Neutrophil (primary cell): Measurements from ENCODE around the gene TMEM79.

ENCODE experiments used
- H3K27ac ChIP-seq: fragments of 200-600 bp; sonication (generic); 2 replicates; pipeline ENCODE4 v1.5.1; 2016; ENCODE audit warnings: mild to moderate bottlenecking, moderate library complexity
- H3K27me3 ChIP-seq: fragments of 200-600 bp; sonication (generic); 2 replicates; pipeline ENCODE4 v1.6.0; 2016; ENCODE audit warnings: mild to moderate bottlenecking
- H3K36me3 ChIP-seq: fragments of 200-600 bp; sonication (generic); 2 replicates; pipeline ENCODE4 v1.5.1; 2017
- H3K4me1 ChIP-seq, 2 experiments: fragments of 200-600 bp in 1 of 2; sonication (generic) in 1 of 2; 1 replicate in 1 of 2; 2 replicates in 1 of 2; pipeline versions ENCODE4 v1.5.1 to v1.6.1; 2013 to 2016; ENCODE audit warnings: low read depth in 1 of 2, low read length in 1 of 2, mild to moderate bottlenecking in 1 of 2, moderate library complexity in 1 of 2; ENCODE audit not compliant: control insufficient read depth in 1 of 2, insufficient read depth in 1 of 2
- H3K4me3 ChIP-seq, 2 experiments: fragments of 200-600 bp in 1 of 2; sonication (generic) in 1 of 2; 1 replicate in 1 of 2; 2 replicates in 1 of 2; pipeline ENCODE4 v1.5.1; 2013 to 2016; ENCODE audit warnings: low read depth in 1 of 2, low read length in 1 of 2, mild to moderate bottlenecking in 1 of 2, moderate library complexity in 1 of 2
- H3K9me3 ChIP-seq: fragments of 200-600 bp; sonication (generic); 2 replicates; pipeline ENCODE4 v1.5.1; 2016
- CTCF ChIP-seq: fragments of 200-600 bp; sonication (generic); IDR thresholded peaks from 2 replicates; pipeline ENCODE4 v1.5.1; 2016; ENCODE audit warnings: antibody characterized with exemption

TMEM79 gene, protein sequence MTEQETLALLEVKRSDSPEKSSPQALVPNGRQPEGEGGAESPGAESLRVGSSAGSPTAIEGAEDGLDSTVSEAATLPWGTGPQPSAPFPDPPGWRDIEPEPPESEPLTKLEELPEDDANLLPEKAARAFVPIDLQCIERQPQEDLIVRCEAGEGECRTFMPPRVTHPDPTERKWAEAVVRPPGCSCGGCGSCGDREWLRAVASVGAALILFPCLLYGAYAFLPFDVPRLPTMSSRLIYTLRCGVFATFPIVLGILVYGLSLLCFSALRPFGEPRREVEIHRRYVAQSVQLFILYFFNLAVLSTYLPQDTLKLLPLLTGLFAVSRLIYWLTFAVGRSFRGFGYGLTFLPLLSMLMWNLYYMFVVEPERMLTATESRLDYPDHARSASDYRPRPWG

GRCh38 chr1:156284112-156284511 lies at the start of gene TMEM79:
TMEM79 (plus strand) TSS chr1:156284325; CDS start chr1:156285227, 902 bp downstream.
- Histone ChIP-seq H3K9me3 (no peaks in the 10 kb centered on the region), H3K36me3 (peaks cover 30% of the 10 kb centered on the region), H3K4me1 (peaks cover 57 to 61% of the 10 kb centered on the region in 2 experiments), H3K27ac (peak within 1 kb of the TSS; percentile 94), H3K27me3 (no peaks in the 10 kb centered on the region), H3K4me3 (peak within 1 kb of the TSS; percentile 90 to 92)
- no peak for TF ChIP-seq CTCF

DNA sequence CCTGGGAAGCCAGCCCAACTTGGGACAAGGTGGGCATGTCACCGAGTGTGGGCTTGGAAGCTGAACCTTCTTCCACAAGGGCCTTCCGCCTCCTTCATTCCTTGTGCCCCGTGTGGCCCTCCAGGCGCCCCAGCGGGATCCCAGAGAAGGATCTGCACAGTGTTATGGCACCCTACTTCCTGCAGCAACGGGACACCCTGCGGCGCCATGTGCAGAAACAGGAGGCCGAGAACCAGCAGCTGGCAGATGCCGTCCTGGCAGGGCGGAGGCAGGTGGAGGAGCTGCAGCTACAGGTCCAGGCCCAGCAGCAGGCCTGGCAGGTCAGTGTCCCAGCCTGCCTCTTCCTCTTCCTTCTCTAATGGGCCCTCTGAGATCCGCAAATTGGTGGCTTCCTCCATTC lies 48.0 kb upstream of the TMEM79 start:
- no peak overlapping the region for H3K27ac ChIP-seq
- no peak for TF ChIP-seq CTCF
- H3K36me3 ChIP-seq, result peaks cover 81% of the 10 kb centered on the region
- no peak overlapping the region for H3K4me3 ChIP-seq
- H3K27me3 ChIP-seq, result no peaks in the 10 kb centered on the region
- no peaks in the 10 kb centered on the region for H3K9me3 ChIP-seq
- no peaks in the 10 kb centered on the region for H3K4me1 ChIP-seq

DNA sequence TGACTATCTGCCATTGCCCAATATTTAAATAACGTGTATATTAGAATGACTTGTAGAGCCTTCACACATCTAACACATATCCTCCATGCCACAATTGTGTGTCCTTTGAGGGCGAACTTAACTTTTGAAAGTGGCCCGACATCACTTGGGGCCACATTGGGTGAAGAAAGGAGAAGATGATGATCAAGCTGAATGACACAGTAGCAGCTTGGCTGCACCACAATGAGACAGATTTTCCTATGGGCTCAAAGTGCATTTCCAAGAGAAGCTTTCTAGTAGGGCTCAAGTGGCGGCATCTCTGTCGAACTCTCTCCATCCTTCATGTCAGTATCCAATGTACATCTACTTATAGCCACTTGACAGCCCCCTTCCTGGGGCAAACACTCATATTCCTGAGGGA lies 45.9 kb upstream of the TMEM79 start:
- Histone ChIP-seq H3K9me3 (no peaks in the 10 kb centered on the region), H3K4me1 (no peaks in the 10 kb centered on the region), H3K27ac (no peak overlapping the region), H3K4me3 (no peak overlapping the region), H3K36me3 (peaks cover 89% of the 10 kb centered on the region), H3K27me3 (no peaks in the 10 kb centered on the region)
- no peak for TF ChIP-seq CTCF

DNA sequence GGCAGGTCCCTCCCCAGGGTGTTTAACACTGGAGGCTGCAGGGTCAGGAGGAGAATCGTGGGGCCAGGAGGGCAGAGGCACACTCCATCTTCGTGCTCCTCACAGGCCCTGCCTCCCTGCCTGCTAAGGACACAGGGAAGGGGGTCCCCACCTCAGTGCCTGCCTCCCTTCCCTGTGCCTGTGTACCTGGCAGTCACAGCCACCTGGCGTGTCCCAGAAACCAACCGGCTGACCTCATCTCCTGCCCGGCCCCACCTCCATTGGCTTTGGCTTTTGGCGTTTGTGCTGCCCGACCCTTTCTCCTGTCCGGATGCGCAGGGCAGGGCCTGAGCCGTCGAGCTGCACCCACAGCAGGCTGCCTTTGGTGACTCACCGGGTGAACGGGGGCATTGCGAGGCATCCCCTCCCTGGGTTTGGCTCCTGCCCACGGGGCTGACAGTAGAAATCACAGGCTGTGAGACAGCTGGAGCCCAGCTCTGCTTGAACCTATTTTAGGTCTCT lies 42.8 kb upstream of the TMEM79 start:
- Histone ChIP-seq H3K4me1 (peaks cover 10 to 11% of the 10 kb centered on the region in 2 experiments), H3K27ac (no peak overlapping the region), H3K27me3 (peaks cover 22% of the 10 kb centered on the region), H3K36me3 (peaks cover 61% of the 10 kb centered on the region), H3K4me3 (no peak overlapping the region), H3K9me3 (no peaks in the 10 kb centered on the region)
- no peak for TF ChIP-seq CTCF

DNA sequence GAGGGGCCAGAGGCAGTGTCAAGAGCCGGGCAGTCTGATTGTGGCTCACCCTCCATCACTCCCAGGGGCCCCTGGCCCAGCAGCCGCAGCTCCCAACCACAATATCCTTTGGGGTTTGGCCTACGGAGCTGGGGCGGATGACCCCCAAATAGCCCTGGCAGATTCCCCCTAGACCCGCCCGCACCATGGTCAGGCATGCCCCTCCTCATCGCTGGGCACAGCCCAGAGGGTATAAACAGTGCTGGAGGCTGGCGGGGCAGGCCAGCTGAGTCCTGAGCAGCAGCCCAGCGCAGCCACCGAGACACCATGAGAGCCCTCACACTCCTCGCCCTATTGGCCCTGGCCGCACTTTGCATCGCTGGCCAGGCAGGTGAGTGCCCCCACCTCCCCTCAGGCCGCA lies 42.2 kb upstream of the TMEM79 start, which contains the start of gene BGLAP:
Gene BGLAP (plus strand): TSS at position 259 of the 400 bp plus-strand sequence. CDS start 48 bp downstream, at position 307.
- TF ChIP-seq CTCF, result no peak
- Histone ChIP-seq H3K9me3 (no peaks in the 10 kb centered on the region), H3K27me3 (peaks cover 28% of the 10 kb centered on the region), H3K36me3 (peaks cover 55% of the 10 kb centered on the region), H3K4me1 (peaks cover 10 to 11% of the 10 kb centered on the region in 2 experiments), H3K4me3 (no peak within 1 kb of the TSS), H3K27ac (no peak within 1 kb of the TSS)
